Kidney (tissue), 14 donors: ENCODE data around the gene MYH15. TPM values are rescaled to one million over a fixed set of nuclear protein-coding genes. Genes with fewer than 3 reads are reported as not detected.
A peak's percentile ranks its signal among the peaks of the same experiment; 100 is the strongest.

Experiments
- DNase-seq, 5 donors: peaks; one replicate each; pipeline ENCODE4 v3.0.0-alpha.2; 2013 to 2020
- FAIRE-seq: peaks from 2 replicates; lab custom pipeline; 2012; peaks lifted over from hg19 to GRCh38; lab: Jason Lieb, UNC
- H3K27ac ChIP-seq, 2 donors: one replicate each; pipeline ENCODE4 v1.7.0; 2013; ENCODE audit warnings: low read depth in 2 of 2, low read length in 2 of 2, inconsistent platforms in 1 of 2
- H3K27me3 ChIP-seq: one replicate; pipeline ENCODE4 v1.7.1; 2013; ENCODE audit warnings: low read length, inconsistent platforms; ENCODE audit not compliant: control insufficient read depth, insufficient read depth
- H3K36me3 ChIP-seq, 3 donors: one replicate each; pipeline versions ENCODE4 v1.7.0 to v1.7.1; 2013; ENCODE audit warnings: low read length in 3 of 3, control low read depth in 1 of 3, inconsistent platforms in 1 of 3; ENCODE audit not compliant: insufficient read depth in 3 of 3, control insufficient read depth in 2 of 3
- H3K4me1 ChIP-seq, 3 donors: one replicate each; pipeline versions ENCODE4 v1.7.0 to v1.7.1; 2013; ENCODE audit warnings: low read length in 3 of 3, inconsistent platforms in 1 of 3, low read depth in 1 of 3; ENCODE audit not compliant: control insufficient read depth in 2 of 3, insufficient read depth in 2 of 3
- H3K4me3 ChIP-seq, 3 donors: one replicate each; pipeline versions ENCODE4 v1.7.0 to v1.8.1; 2013; ENCODE audit warnings: low read length in 3 of 3, control low read depth in 1 of 3, inconsistent platforms in 1 of 3
- H3K9ac ChIP-seq, 3 donors: one replicate each; pipeline versions ENCODE4 v1.7.0 to v1.7.1; 2013; ENCODE audit warnings: low read length in 3 of 3, control low read depth in 1 of 3, inconsistent platforms in 1 of 3
- H3K9me3 ChIP-seq, 3 donors: one replicate each; pipeline versions ENCODE4 v1.7.0 to v1.7.1; 2013; ENCODE audit warnings: low read length in 3 of 3, control low read depth in 1 of 3, inconsistent platforms in 1 of 3; ENCODE audit not compliant: control insufficient read depth in 2 of 3, insufficient read depth in 1 of 3
- CTCF ChIP-seq: IDR thresholded peaks from 3 replicates; pipeline ENCODE4 v1.5.1; 2012; ENCODE audit warnings: mild to moderate bottlenecking, moderate library complexity, borderline replicate concordance; ENCODE audit not compliant: insufficient read depth; ENCODE audit errors: extremely low read depth
- intact Hi-C: fragments of 100-400 bp; cut with DNase I; formaldehyde crosslinking; loops from one replicate; pipeline ENCODE4 v1.11.1; 2022
- polyA plus RNA-seq: library from polyadenylated mRNA; stranded (reverse); fragments of 350-450 nt; fragmentation: Illumina TruSeq; extraction: RNeasy Lipid Tissue Mini Kit (QIAGEN cat#74804); gene quantifications from one replicate; pipeline ENCODE4 v1.2.3, GENCODE V29; 2014; ENCODE audit warnings: low read depth, low replicate concordance; ENCODE audit not compliant: insufficient read depth
- total RNA-seq: library from RNA; stranded (reverse); fragmentation: NEBNext Ultra II Directional; extraction: Animal tissue kit (Norgen Biotek cat#: 25700); gene quantifications from one replicate; pipeline ENCODE4 v1.2.1, GENCODE V29; 2021
- donor health status: control.
- donor health status: control.
- donor health status: control.
- donor health status: control.
- donor health status: control.
- donor health status: DM: yes; HTN: yes; CAD: no.
- donor health status: Normal renal cell carcinoma (clear cell type).

MYH15 gene
- total and polyA plus RNA-seq, 2 donors from 2014 or later, result 0.44 TPM; not detected in 1

DNA sequence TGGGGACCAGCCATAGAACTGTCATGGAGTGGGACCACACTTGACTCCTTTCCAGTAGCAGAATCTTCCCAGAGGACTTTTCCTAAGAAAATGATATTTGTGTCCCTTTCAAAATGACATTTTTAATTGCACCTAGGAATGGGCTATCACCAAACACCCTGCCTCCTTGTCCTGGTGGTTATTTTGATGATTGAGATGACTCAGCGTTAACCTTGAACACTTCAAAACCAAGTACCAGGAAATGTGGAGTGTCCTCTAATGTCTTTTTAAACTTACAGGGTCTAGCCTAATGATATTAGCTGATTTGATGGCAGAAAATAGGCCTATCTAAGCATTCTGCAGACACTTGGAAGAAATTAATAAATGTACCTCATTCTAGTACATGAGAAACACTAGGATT lies 123.3 kb downstream of the MYH15 start:
- Histone ChIP-seq H3K4me3 (no peak overlapping the region), H3K36me3 (no peaks in the 10 kb centered on the region), H3K27me3 (no peaks in the 10 kb centered on the region), H3K4me1 (no peaks in the 10 kb centered on the region), H3K9me3 (no peaks in the 10 kb centered on the region), H3K27ac (no peak overlapping the region), H3K9ac (no peak overlapping the region)
- FAIRE-seq (no peak), DNase-seq (no peak)
- no peak for TF ChIP-seq CTCF
- intact Hi-C loops, result no loop called here

DNA sequence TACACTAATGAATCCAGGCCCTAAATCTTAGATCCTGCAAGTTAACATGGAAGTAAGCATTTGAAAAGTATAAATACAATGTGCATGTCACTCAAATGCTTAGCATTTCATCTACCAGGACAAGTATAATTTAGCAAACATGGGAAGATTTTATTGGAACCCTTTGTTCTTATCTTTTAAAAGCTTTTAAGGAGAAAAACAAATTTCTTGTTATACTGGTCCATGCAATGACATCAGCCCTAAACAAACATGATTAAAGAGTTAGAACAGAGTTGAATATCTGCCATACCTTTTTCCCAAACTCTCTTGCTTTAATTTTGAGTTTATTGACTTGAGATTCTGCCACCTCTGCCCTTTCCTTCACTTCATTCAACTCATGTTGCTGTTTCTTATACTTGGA lies 127.1 kb downstream of the MYH15 start:
- no peak for TF ChIP-seq CTCF
- intact Hi-C loops, result no loop called here
- H3K4me1 ChIP-seq, result no peaks in the 10 kb centered on the region
- H3K4me3 ChIP-seq, result no peak overlapping the region
- H3K9ac ChIP-seq, result no peak overlapping the region
- no peak for DNase-seq
- no peak for FAIRE-seq
- H3K9me3 ChIP-seq, result no peaks in the 10 kb centered on the region
- H3K27ac ChIP-seq, result no peak overlapping the region
- H3K27me3 ChIP-seq, result no peaks in the 10 kb centered on the region
- no peaks in the 10 kb centered on the region for H3K36me3 ChIP-seq

GRCh38 chr3:108381529-108382140 lies 128.8 kb downstream of the MYH15 start:
- H3K27ac ChIP-seq, result no peak overlapping the region
- H3K4me3 ChIP-seq, result no peak overlapping the region
- intact Hi-C loops, result no loop called here
- no peak overlapping the region for H3K9ac ChIP-seq
- no peaks in the 10 kb centered on the region for H3K36me3 ChIP-seq
- FAIRE-seq (no peak), DNase-seq (peak in 1 of 5 donors; percentile 38)
- no peaks in the 10 kb centered on the region for H3K27me3 ChIP-seq
- no peaks in the 10 kb centered on the region for H3K9me3 ChIP-seq
- no peak for TF ChIP-seq CTCF
- H3K4me1 ChIP-seq, result no peaks in the 10 kb centered on the region
